Subcutaneous adipose tissue (tissue), 4 donors: Measurements from ENCODE around the gene SACS. TPM values are rescaled to one million over a fixed set of nuclear protein-coding genes. Genes with fewer than 3 reads are reported as not detected.

Experiments used
- CTCF ChIP-seq: fragments of 450-650 bp; IDR thresholded peaks from one replicate; pipeline ENCODE4 v1.5.1; 2016; ENCODE audit warnings: low read depth, mild to moderate bottlenecking, control low read depth, antibody characterized with exemption, moderate library complexity
- total RNA-seq, 4 donors: library from RNA; depleted of rRNA; stranded (reverse); fragments of >200 nt; gene quantifications; one replicate each; pipeline ENCODE4 v1.1.0, GENCODE V29; 2016

Gene SACS
- total RNA-seq, 4 donors from 2014 or later = 16.6 to 25.0 (median 19.9) TPM

GRCh38 chr13:23323946-23324709, 109.4 kb downstream of the SACS start:
- no peak for TF ChIP-seq CTCF

- TF ChIP-seq CTCF = no peak
Measured at GRCh38 chr13:23322353-23323336, 110.9 kb downstream of the SACS start.

GRCh38 chr13:23321535-23322241, 111.8 kb downstream of the SACS start:
- no peak for TF ChIP-seq CTCF

- no peak for TF ChIP-seq CTCF
Measured at GRCh38 chr13:23320926-23321534, 112.5 kb downstream of the SACS start.

- TF ChIP-seq CTCF = no peak
Measured at GRCh38 chr13:23319883-23320224, 113.6 kb downstream of the SACS start.

- TF ChIP-seq CTCF = no peak
Measured at GRCh38 chr13:23292586-23292985, 140.9 kb downstream of the SACS start.
